Left ventricle myocardium inferior (tissue), 1 donor: Measurements from ENCODE around the gene CDCA5. TPM values are rescaled to one million over a fixed set of nuclear protein-coding genes. Genes with fewer than 3 reads are reported as not detected.

Experiments
- DNase-seq: peaks from one replicate; pipeline ENCODE4 v3.0.0-alpha.2; 2020
- H3K27ac ChIP-seq: fragments of 200-600 bp; replicated peaks from 2 replicates; pipeline ENCODE4 v1.8.0; 2021
- H3K27me3 ChIP-seq: fragments of 200-600 bp; 2 replicates; pipeline ENCODE4 v1.8.0; 2021; ENCODE audit warnings: low read depth
- H3K36me3 ChIP-seq: fragments of 200-600 bp; 2 replicates; pipeline ENCODE4 v1.8.0; 2021
- H3K4me1 ChIP-seq: fragments of 200-600 bp; 2 replicates; pipeline ENCODE4 v1.8.0; 2021
- H3K4me3 ChIP-seq: fragments of 200-600 bp; 2 replicates; pipeline ENCODE4 v1.8.0; 2021; ENCODE audit warnings: mild to moderate bottlenecking, moderate library complexity
- H3K9me3 ChIP-seq: fragments of 200-600 bp; replicated peaks from 2 replicates; pipeline ENCODE4 v1.8.0; 2021
- CTCF ChIP-seq: fragments of 200-600 bp; IDR thresholded peaks from 2 replicates; pipeline ENCODE4 v1.8.0; 2021; ENCODE audit warnings: antibody characterized with exemption, mild to moderate bottlenecking, borderline replicate concordance
- intact Hi-C: fragments of 100-400 bp; cut with micrococcal nuclease; formaldehyde crosslinking; loops from one replicate; pipeline ENCODE4 v1.11.0; 2022
- total RNA-seq: library from RNA; stranded (reverse); fragmentation: NEBNext Ultra II Directional; extraction: Animal tissue kit (Norgen Biotek cat#: 25700); gene quantifications from one replicate; pipeline ENCODE4 v1.2.1, GENCODE V29; 2021
- donor health status: DM: no; HTN: yes; CAD: no; lungs with severe emphysema.

Gene CDCA5
- total RNA-seq, 1 donor from 2014 or later: 1.3 TPM

GRCh38 chr11:65117206-65118096, 33.6 kb upstream of the CDCA5 start, which contains the start of gene ZNHIT2:
Gene ZNHIT2, minus strand, starts transcription at chr11:65117701. Its CDS starts 48 bp downstream, at chr11:65117653.
- Histone ChIP-seq H3K27ac (peak within 1 kb of the TSS; percentile 89), H3K27me3 (no peaks in the 10 kb centered on the region), H3K9me3 (no peaks in the 10 kb centered on the region), H3K4me3 (peak within 1 kb of the TSS; percentile 96), H3K36me3 (peaks cover 47% of the 10 kb centered on the region), H3K4me1 (peaks cover 77% of the 10 kb centered on the region)
- TF ChIP-seq CTCF: peak; percentile 94
- peak; percentile 100 for DNase-seq
- intact Hi-C loops: no loop called here

GRCh38 chr11:65116370-65117205, 32.7 kb upstream of the CDCA5 start:
- no peak for TF ChIP-seq CTCF
- no peak for DNase-seq
- intact Hi-C loops: no loop called here

GRCh38 chr11:65115361-65116082, 31.7 kb upstream of the CDCA5 start:
- DNase-seq: no peak
- Histone ChIP-seq H3K4me3 (peak overlapping the region; percentile 96), H3K9me3 (no peaks in the 10 kb centered on the region), H3K27me3 (no peaks in the 10 kb centered on the region), H3K36me3 (peaks cover 40% of the 10 kb centered on the region), H3K4me1 (peaks cover 79% of the 10 kb centered on the region), H3K27ac (no peak overlapping the region)
- TF ChIP-seq CTCF: no peak
- intact Hi-C loops: no loop called here

More at GRCh38 chr11:65116370-65117205, 32.7 kb upstream of the CDCA5 start:
- H3K4me3 ChIP-seq: peak overlapping the region; percentile 96
- no peaks in the 10 kb centered on the region for H3K9me3 ChIP-seq
- H3K4me1 ChIP-seq: peaks cover 79% of the 10 kb centered on the region
- peaks cover 47% of the 10 kb centered on the region for H3K36me3 ChIP-seq
- peak overlapping the region; percentile 89 for H3K27ac ChIP-seq
- no peaks in the 10 kb centered on the region for H3K27me3 ChIP-seq

GRCh38 chr11:65114538-65115171, 30.8 kb upstream of the CDCA5 start:
- no peak for TF ChIP-seq CTCF
- intact Hi-C loops: no loop called here
- no peak for DNase-seq

More at GRCh38 chr11:65114538-65115171, 30.8 kb upstream of the CDCA5 start:
- H3K4me3 ChIP-seq: no peak overlapping the region
- peaks cover 34% of the 10 kb centered on the region for H3K36me3 ChIP-seq
- H3K27me3 ChIP-seq: no peaks in the 10 kb centered on the region
- no peaks in the 10 kb centered on the region for H3K9me3 ChIP-seq
- peaks cover 79% of the 10 kb centered on the region for H3K4me1 ChIP-seq
- peak overlapping the region; percentile 84 for H3K27ac ChIP-seq
